HEK293 (cell line): Measurements from ENCODE around the gene AEN.
A peak's percentile ranks its signal among the peaks of the same experiment; 100 is the strongest.

Experiments used
- CTCF ChIA-PET: fragments of 350-600 bp; formaldehyde crosslinking; extraction: SDS; loops from one replicate; lab custom pipeline; 2021; ENCODE audit warnings: antibody characterized with exemption; lab: Yijun Ruan, JAX
- POLR2A ChIA-PET: fragments of 300-600 bp; formaldehyde crosslinking; extraction: SDS; loops from one replicate; lab custom pipeline; 2020; ENCODE audit warnings: antibody characterized with exemption, inconsistent platforms; lab: Yijun Ruan, JAX
- H3K27ac ChIP-seq: fragments of 200-500 bp; sonication (Bioruptor generic); 2 replicates; pipeline ENCODE4 v1.5.1; 2014; ENCODE audit warnings: low read depth, low read length, control low read depth, inconsistent platforms; ENCODE audit errors: extremely low read depth
- H3K36me3 ChIP-seq, 2 experiments: fragments of 200-500 bp in 1 of 2; sonication (Bioruptor generic) in 1 of 2; 1 replicate in 1 of 2; 2 replicates in 1 of 2; pipeline ENCODE4 v1.5.1; 2014 to 2017; ENCODE audit warnings: inconsistent platforms in 2 of 2, low read length in 2 of 2; ENCODE audit not compliant: control insufficient read depth in 2 of 2, insufficient read depth in 1 of 2
- H3K4me1 ChIP-seq: fragments of 200-500 bp; sonication (Bioruptor generic); 2 replicates; pipeline ENCODE4 v1.5.1; 2014; ENCODE audit warnings: mild to moderate bottlenecking, low read length, inconsistent platforms; ENCODE audit not compliant: control insufficient read depth, insufficient read depth
- H3K4me3 ChIP-seq: 2 replicates; pipeline ENCODE4 v1.5.1; 2011; ENCODE audit warnings: low read depth, mild to moderate bottlenecking, control low read depth, low read length, moderate library complexity
- H3K9me3 ChIP-seq: fragments of 200-500 bp; sonication (Bioruptor generic); 2 replicates; pipeline ENCODE4 v1.5.1; 2014; ENCODE audit warnings: low read depth, low read length, inconsistent platforms; ENCODE audit not compliant: control insufficient read depth, insufficient read depth
- ATF2 ChIP-seq: fragments of 450-650 bp; formaldehyde crosslinking; IDR thresholded peaks from 2 replicates; pipeline ENCODE4 v1.5.1; 2016; ENCODE audit warnings: missing biosample characterization, missing genetic modification characterization, low read depth
- BCL11B ChIP-seq: fragments of 450-650 bp; formaldehyde crosslinking; IDR thresholded peaks from 2 replicates; pipeline ENCODE4 v1.5.1; 2016; ENCODE audit warnings: low read depth, missing biosample characterization, missing genetic modification characterization
- PRDM6 ChIP-seq: fragments of 450-650 bp; formaldehyde crosslinking; IDR thresholded peaks from 2 replicates; pipeline ENCODE4 v1.5.1; 2017; ENCODE audit warnings: missing biosample characterization, missing genetic modification characterization
- SP7 ChIP-seq: fragments of 450-650 bp; formaldehyde crosslinking; IDR thresholded peaks from 2 replicates; pipeline ENCODE4 v1.5.1; 2016; ENCODE audit warnings: missing biosample characterization, missing genetic modification characterization
- TRIM28 ChIP-seq: IDR thresholded peaks from 2 replicates; pipeline ENCODE4 v1.6.1; 2011; ENCODE audit warnings: low read length, control low read depth, borderline replicate concordance
- ZBTB17 ChIP-seq: fragments of 450-650 bp; formaldehyde crosslinking; IDR thresholded peaks from 2 replicates; pipeline ENCODE4 v1.5.1; 2016; ENCODE audit warnings: missing biosample characterization, missing genetic modification characterization
- ZBTB44 ChIP-seq: fragments of 450-650 bp; IDR thresholded peaks from 2 replicates; pipeline ENCODE4 v1.5.1; 2018; ENCODE audit warnings: missing biosample characterization, mild to moderate bottlenecking, missing genetic modification characterization
- ZFP69B ChIP-seq: fragments of 450-650 bp; formaldehyde crosslinking; IDR thresholded peaks from 2 replicates; pipeline ENCODE4 v1.5.1; 2016; ENCODE audit warnings: missing biosample characterization, missing genetic modification characterization
- ZNF18 ChIP-seq: fragments of 450-650 bp; formaldehyde crosslinking; IDR thresholded peaks from 2 replicates; pipeline ENCODE4 v1.5.1; 2016; ENCODE audit warnings: missing biosample characterization, missing genetic modification characterization
- ZNF23 ChIP-seq: fragments of 450-650 bp; formaldehyde crosslinking; IDR thresholded peaks from 2 replicates; pipeline ENCODE4 v1.5.1; 2016; ENCODE audit warnings: missing biosample characterization, missing genetic modification characterization, borderline replicate concordance
- ZNF248 ChIP-seq: fragments of 450-650 bp; formaldehyde crosslinking; IDR thresholded peaks from 2 replicates; pipeline ENCODE4 v1.5.1; 2017; ENCODE audit warnings: missing biosample characterization, missing genetic modification characterization
- ZNF26 ChIP-seq: fragments of 450-650 bp; formaldehyde crosslinking; IDR thresholded peaks from 2 replicates; pipeline ENCODE4 v1.5.1; 2016; ENCODE audit warnings: missing biosample characterization, missing genetic modification characterization
- ZNF433 ChIP-seq: fragments of 450-650 bp; formaldehyde crosslinking; IDR thresholded peaks from 2 replicates; pipeline ENCODE4 v1.5.1; 2016; ENCODE audit warnings: missing biosample characterization, missing genetic modification characterization, low read depth
- ZNF629 ChIP-seq: fragments of 450-650 bp; formaldehyde crosslinking; IDR thresholded peaks from 2 replicates; pipeline ENCODE4 v1.5.1; 2017; ENCODE audit warnings: missing biosample characterization, missing genetic modification characterization
- ZNF670 ChIP-seq: fragments of 450-650 bp; formaldehyde crosslinking; IDR thresholded peaks from 2 replicates; pipeline ENCODE4 v1.5.1; 2016; ENCODE audit warnings: missing biosample characterization, missing genetic modification characterization, low read depth
- ZSCAN4 ChIP-seq: fragments of 450-650 bp; formaldehyde crosslinking; IDR thresholded peaks from 2 replicates; pipeline ENCODE4 v1.5.1; 2017; ENCODE audit warnings: missing biosample characterization, missing genetic modification characterization

The AEN gene

GRCh38 chr15:88571852-88572259 lies 49.3 kb upstream of the AEN start (continued):
- TF ChIP-seq ZNF26 (tag by site-specific recombination), result no peak
- no peak for TF ChIP-seq PRDM6 (tag by site-specific recombination)
- TF ChIP-seq ZNF248, result no peak
- no peak for TF ChIP-seq TRIM28
- TF ChIP-seq SP7 (tag by site-specific recombination), result peak; percentile 18; the same call in 1 of the 2 replicates
- TF ChIP-seq, all 188 proteins: peak for 2

- TF ChIP-seq SP7 (tag by site-specific recombination), result no peak
- no peak for TF ChIP-seq BCL11B (tag by site-specific recombination)
- TF ChIP-seq ZFP69B, result no peak
- no peak overlapping the region for H3K4me3 ChIP-seq
- ChIA-PET POLR2A (interaction anchor here (0.8 kb wide), 1 partner anchor 107 kb away, joined by 3 read pairs; the partner anchor contains the start of genes MRPL46 and MRPS11), CTCF (interaction anchor here (0.6 to 1.3 kb wide), 4 partner anchors 9 to 267 kb away, joined by 3 to 4 read pairs (median 4); no protein-coding TSS in a partner anchor)
- peaks cover 10% of the 10 kb centered on the region for H3K4me1 ChIP-seq
- no peaks in the 10 kb centered on the region for H3K9me3 ChIP-seq
- H3K36me3 ChIP-seq, result no peaks in the 10 kb centered on the region
- no peak overlapping the region for H3K27ac ChIP-seq
Measured at GRCh38 chr15:88574077-88574476, 47.1 kb upstream of the AEN start.

- CTCF ChIA-PET, result interaction anchor here (0.7 to 1.3 kb wide), 4 partner anchors 9 to 266 kb away, joined by 3 to 4 read pairs (median 4); no protein-coding TSS in a partner anchor
- H3K9me3 ChIP-seq, result no peaks in the 10 kb centered on the region
- no peak overlapping the region for H3K4me3 ChIP-seq
- POLR2A ChIA-PET, result interaction anchor here (0.8 kb wide), 1 partner anchor 107 kb away, joined by 3 read pairs; the partner anchor contains the start of genes MRPL46 and MRPS11
- H3K36me3 ChIP-seq, result no peaks in the 10 kb centered on the region
- no peak overlapping the region for H3K27ac ChIP-seq
- H3K4me1 ChIP-seq, result peaks cover 10% of the 10 kb centered on the region
- 0 out of 2 replicates have a peak, but pooled peaks have one; percentile 27 for TF ChIP-seq ZSCAN4 (tag by site-specific recombination)
- TF ChIP-seq ZNF18 (tag by site-specific recombination), result 0 out of 2 replicates have a peak, but pooled peaks have one; percentile 12
- no peak for TF ChIP-seq ZNF433 (tag by site-specific recombination)
Measured at GRCh38 chr15:88574655-88575054, 46.5 kb upstream of the AEN start.

- CTCF ChIA-PET, result interaction anchor here (0.6 to 0.8 kb wide), 2 partner anchors 36 to 478 kb away, joined by 5 to 6 read pairs; no protein-coding TSS in a partner anchor
Measured at GRCh38 chr15:88579322-88579721, 41.8 kb upstream of the AEN start.

More at GRCh38 chr15:88579322-88579721, 41.8 kb upstream of the AEN start:
- no peak for TF ChIP-seq ZBTB17 (tag by site-specific recombination)
- 0 out of 2 replicates have a peak, but pooled peaks have one; percentile 12 for TF ChIP-seq ATF2
- TF ChIP-seq ZNF670 (tag by site-specific recombination), result no peak
- no peak for TF ChIP-seq ZNF23 (tag by site-specific recombination)
- TF ChIP-seq ZNF629, result peak; percentile 53
- no peak for TF ChIP-seq ZBTB44
- no peak overlapping the region for H3K27ac ChIP-seq
- peaks cover 3% of the 10 kb centered on the region; the same call in 1 of the 2 replicates for H3K4me1 ChIP-seq
- no peak overlapping the region for H3K4me3 ChIP-seq
- no peaks in the 10 kb centered on the region; a peak in 1 of 3 replicates for H3K36me3 ChIP-seq
- POLR2A ChIA-PET, result no interaction called here
- no peaks in the 10 kb centered on the region for H3K9me3 ChIP-seq
